ENCODE data around the gene SRGAP1.

SRGAP1 gene

GRCh38 chr12:63928305-63928704 lies 83.8 kb downstream of the SRGAP1 start:
- TF ChIP-seq CTCF (IDR thresholded peaks at IDR 0.05; ENCODE audit: extremely low read depth, missing control alignments) = no peak
- DNase-seq (ENCODE audit: low spot score) = no peak

GRCh38 chr12:63929426-63929825 lies 84.9 kb downstream of the SRGAP1 start:
- no peak for DNase-seq (ENCODE audit: low spot score)
- TF ChIP-seq CTCF (IDR thresholded peaks at IDR 0.05; ENCODE audit: extremely low read depth, missing control alignments) = no peak

- no peak for DNase-seq (ENCODE audit: low spot score)
Measured at GRCh38 chr12:63930971-63931370, 86.5 kb downstream of the SRGAP1 start.

GRCh38 chr12:63931703-63932102 lies 87.2 kb downstream of the SRGAP1 start:
- no peak for DNase-seq (ENCODE audit: low spot score)
- TF ChIP-seq CTCF (IDR thresholded peaks at IDR 0.05; ENCODE audit: extremely low read depth, missing control alignments) = no peak

More at GRCh38 chr12:63930971-63931370, 86.5 kb downstream of the SRGAP1 start:
- no peak for TF ChIP-seq CTCF (IDR thresholded peaks at IDR 0.05; ENCODE audit: extremely low read depth, missing control alignments)

GRCh38 chr12:63934936-63935335 lies 90.4 kb downstream of the SRGAP1 start:
- no peak for DNase-seq (ENCODE audit: low spot score)
- TF ChIP-seq CTCF (IDR thresholded peaks at IDR 0.05; ENCODE audit: extremely low read depth, missing control alignments) = no peak

- DNase-seq (ENCODE audit: low spot score) = no peak
- TF ChIP-seq CTCF (IDR thresholded peaks at IDR 0.05; ENCODE audit: extremely low read depth, missing control alignments) = no peak
Measured at GRCh38 chr12:63935361-63935760, 90.9 kb downstream of the SRGAP1 start.

- no peak for DNase-seq (ENCODE audit: low spot score)
- no peak for TF ChIP-seq CTCF (IDR thresholded peaks at IDR 0.05; ENCODE audit: extremely low read depth, missing control alignments)
Measured at GRCh38 chr12:63937378-63938316, 93.1 kb downstream of the SRGAP1 start.
